Measurements from ENCODE around the gene ACIN1.
A peak's percentile ranks its signal among the peaks of the same experiment; 100 is the strongest.

ACIN1 gene

DNA sequence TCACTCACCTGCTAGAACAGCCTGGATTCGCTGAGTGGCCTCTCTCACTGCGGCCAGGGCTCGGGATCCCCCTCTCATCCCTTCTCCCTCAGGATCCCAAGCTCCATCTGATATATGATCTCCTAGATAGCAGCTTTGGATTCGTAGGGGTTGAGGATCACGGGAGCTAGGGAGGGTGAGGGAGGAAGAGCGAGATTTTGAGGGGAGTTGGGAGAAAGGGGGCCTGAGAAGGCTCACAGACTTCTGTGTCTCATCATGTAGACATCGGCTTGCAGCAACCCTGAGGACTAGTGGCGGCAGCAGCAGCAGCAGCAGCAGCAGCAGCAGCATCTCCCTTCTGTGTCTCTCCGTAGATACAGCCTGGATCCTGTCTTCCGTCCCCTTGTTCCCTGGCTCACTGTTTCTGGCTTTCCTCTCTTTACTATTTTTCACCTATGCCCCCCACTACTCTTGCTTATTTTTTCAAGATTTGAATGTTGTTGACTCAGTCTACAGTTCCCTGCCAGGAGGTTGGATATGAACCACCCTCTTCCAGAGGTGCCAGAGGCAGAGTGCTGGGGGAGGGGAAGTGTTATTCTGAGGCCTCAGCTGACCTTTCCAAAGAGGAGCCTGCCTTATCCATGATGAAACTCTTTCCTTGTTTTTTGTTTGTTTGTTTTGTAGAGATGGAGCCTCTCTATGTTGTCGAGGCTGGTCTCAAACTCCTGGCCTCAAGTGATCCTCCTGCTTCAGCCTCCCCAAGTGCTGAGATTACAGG is 9.8 kb upstream of the ACIN1 start, which contains the start of gene CIROP:
TSS of gene CIROP (minus strand) at position 399 of the 757 bp plus-strand sequence. CDS start at position 330, 69 bp downstream.
- no peak for TF ChIP-seq Cebpa-rat (IDR thresholded peaks at IDR 0.05)

GRCh38 chr14:23104070-23104590 is 9.2 kb upstream of the ACIN1 start:
- no peak for TF ChIP-seq Cebpa-rat (IDR thresholded peaks at IDR 0.05)
- peaks cover 0 to 13% (median 4%) of the 10 kb centered on the region in 11 experiments; a peak in 17 of 22 replicates for H3K36me3 ChIP-seq
- H3K9ac ChIP-seq: peak overlapping the region in 1 of 11 experiments; percentile 45; a peak in 1 of 22 replicates
- peaks cover 0 to 36% (median 20%) of the 10 kb centered on the region in 11 experiments; a peak in 15 of 22 replicates for H4K20me1 ChIP-seq
- no peak overlapping the region for H3K4me3 ChIP-seq
- peaks cover 0 to 17% (median 12%) of the 10 kb centered on the region in 11 experiments; a peak in 18 of 22 replicates for H3K9me3 ChIP-seq (replicated peaks in 1 of 11)
- H3K4me1 ChIP-seq: peaks cover 10 to 52% (median 16%) of the 10 kb centered on the region in 10 experiments; a peak in 19 of 20 replicates
- no peak overlapping the region for H3K27ac ChIP-seq
- 0 out of 22 replicates have a peak overlapping the region, but pooled peaks of 1 of the 11 experiments have one; percentile 61 for H3K4me2 ChIP-seq
- H3K27me3 ChIP-seq: no peaks in the 10 kb centered on the region

More for the DNA sequence above, 9.8 kb upstream of the ACIN1 start, which contains the start of gene CIROP:
- Histone ChIP-seq H3K27me3 (no peaks in the 10 kb centered on the region), H3K36me3 (peaks cover 0 to 6% (median 0%) of the 10 kb centered on the region in 11 experiments; a peak in 6 of 22 replicates), H3K9ac (peak within 1 kb of the TSS in 1 of 11 experiments; percentile 45; a peak in 1 of 22 replicates), H4K20me1 (peaks cover 0 to 29% (median 14%) of the 10 kb centered on the region in 11 experiments; a peak in 12 of 22 replicates), H3K4me1 (peaks cover 10 to 46% (median 16%) of the 10 kb centered on the region in 10 experiments; a peak in 19 of 20 replicates), H3K27ac (peak within 1 kb of the TSS in 1 of 11 experiments; percentile 4; a peak in 2 of 22 replicates), H3K4me2 (peak within 1 kb of the TSS in 5 of 11 experiments; percentile 15 to 63 (median 56); a peak in 8 of 22 replicates), H3K9me3 (replicated peaks in 1 of 11) (peaks cover 0 to 17% (median 12%) of the 10 kb centered on the region in 11 experiments; a peak in 18 of 22 replicates), H3K4me3 (no peak within 1 kb of the TSS)

DNA sequence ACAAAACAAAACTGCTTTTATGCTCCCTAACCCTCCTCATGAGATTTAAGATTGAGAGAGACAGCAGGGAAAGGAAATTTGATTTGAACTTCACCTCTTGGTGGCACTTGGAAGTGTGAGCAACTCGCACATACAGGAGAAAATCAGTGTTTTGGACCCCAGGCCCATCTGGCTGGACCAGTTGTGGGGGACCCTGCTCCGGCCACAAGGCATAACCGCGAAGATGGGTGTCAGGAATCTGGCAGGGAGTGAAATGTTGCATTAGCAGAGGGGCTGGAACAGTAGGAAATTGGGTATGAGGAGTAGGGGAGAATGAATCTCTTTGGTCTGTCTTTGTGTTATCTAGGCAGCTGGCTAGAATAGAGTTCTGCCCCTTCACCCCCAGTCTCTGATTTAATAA is 8.6 kb upstream of the ACIN1 start:
- Histone ChIP-seq H3K36me3 (peaks cover 3 to 18% (median 10%) of the 10 kb centered on the region in 11 experiments), H3K9ac (no peak overlapping the region), H4K20me1 (peaks cover 0 to 40% (median 21%) of the 10 kb centered on the region in 11 experiments; a peak in 15 of 22 replicates), H3K4me2 (no peak overlapping the region), H3K4me1 (peaks cover 10 to 57% (median 16%) of the 10 kb centered on the region in 10 experiments; a peak in 19 of 20 replicates), H3K9me3 (replicated peaks in 1 of 11) (peaks cover 0 to 14% (median 7%) of the 10 kb centered on the region in 11 experiments; a peak in 18 of 22 replicates), H3K27ac (no peak overlapping the region), H3K27me3 (no peaks in the 10 kb centered on the region), H3K4me3 (no peak overlapping the region)
- no peak for TF ChIP-seq Cebpa-rat (IDR thresholded peaks at IDR 0.05)

- no peak for TF ChIP-seq Cebpa-rat (IDR thresholded peaks at IDR 0.05)
- Histone ChIP-seq H3K9ac (no peak overlapping the region), H4K20me1 (peaks cover 0 to 47% (median 26%) of the 10 kb centered on the region in 11 experiments; a peak in 16 of 22 replicates), H3K4me2 (0 out of 22 replicates have a peak overlapping the region, but pooled peaks of 1 of the 11 experiments have one; percentile 26), H3K27me3 (no peaks in the 10 kb centered on the region), H3K4me1 (peaks cover 10 to 64% (median 18%) of the 10 kb centered on the region in 10 experiments), H3K9me3 (replicated peaks in 1 of 11) (peaks cover 0 to 6% (median 0%) of the 10 kb centered on the region in 11 experiments; a peak in 3 of 22 replicates), H3K4me3 (no peak overlapping the region), H3K27ac (no peak overlapping the region), H3K36me3 (peaks cover 11 to 26% (median 18%) of the 10 kb centered on the region in 11 experiments)
These were observed 7.9 kb upstream of the ACIN1 start for GRCh38 chr14:23102801-23103200.

GRCh38 chr14:23101986-23102625 is 7.2 kb upstream of the ACIN1 start:
- H3K27me3 ChIP-seq: no peaks in the 10 kb centered on the region
- H3K4me1 ChIP-seq: peaks cover 13 to 71% (median 23%) of the 10 kb centered on the region in 10 experiments
- H3K36me3 ChIP-seq: peaks cover 16 to 33% (median 24%) of the 10 kb centered on the region in 11 experiments
- peaks cover 0 to 52% (median 30%) of the 10 kb centered on the region in 11 experiments; a peak in 16 of 22 replicates for H4K20me1 ChIP-seq
- TF ChIP-seq Cebpa-rat (IDR thresholded peaks at IDR 0.05): no peak
- no peak overlapping the region for H3K27ac ChIP-seq
- no peak overlapping the region for H3K9ac ChIP-seq
- peak overlapping the region in 1 of 11 experiments; percentile 26; a peak in 1 of 22 replicates for H3K4me2 ChIP-seq
- no peak overlapping the region for H3K4me3 ChIP-seq
- H3K9me3 ChIP-seq (replicated peaks in 1 of 11): peaks cover 0 to 2% (median 0%) of the 10 kb centered on the region in 11 experiments; a peak in 1 of 22 replicates

DNA sequence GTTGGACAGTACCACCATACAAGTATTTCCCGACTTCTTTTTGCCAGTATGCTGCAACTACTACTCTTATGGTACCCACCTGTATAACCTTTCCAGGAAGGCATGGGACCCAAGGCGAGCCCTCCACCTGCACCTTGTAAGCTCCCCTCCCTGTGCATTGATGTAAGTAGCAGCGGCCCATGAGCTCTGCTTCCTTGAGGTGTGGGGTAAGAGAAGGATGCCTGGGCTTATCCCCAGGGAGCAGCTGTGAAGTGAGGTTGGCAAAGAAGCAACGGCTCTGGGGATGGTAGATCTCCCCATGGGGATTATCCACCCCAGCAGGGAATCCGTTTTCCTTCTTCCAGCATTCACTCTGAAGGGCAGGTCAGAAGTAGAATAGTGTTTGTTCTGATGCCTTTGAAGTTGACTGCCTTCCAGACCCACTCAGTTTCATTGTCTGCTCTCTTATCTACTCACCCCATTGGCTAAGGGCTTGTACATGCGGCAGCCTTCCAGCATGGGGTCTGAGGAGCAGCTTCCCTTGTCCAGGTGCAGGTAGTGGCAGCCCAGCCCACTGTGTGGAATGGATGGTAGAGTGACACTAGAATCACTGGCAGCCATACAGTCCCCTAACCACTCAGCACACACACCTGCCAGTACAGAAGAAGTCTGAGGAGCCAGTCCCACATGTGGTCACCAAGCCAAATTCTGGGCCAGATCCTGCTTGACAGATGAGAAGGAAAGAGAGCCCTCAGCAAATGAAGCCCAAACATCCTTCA is 6.5 kb upstream of the ACIN1 start:
- H3K9me3 ChIP-seq (replicated peaks in 1 of 11): no peaks in the 10 kb centered on the region

GRCh38 chr14:23099212-23099861 is 4.4 kb upstream of the ACIN1 start:
- H4K20me1 ChIP-seq: peaks cover 3 to 60% (median 36%) of the 10 kb centered on the region in 11 experiments; a peak in 20 of 22 replicates
- H3K27ac ChIP-seq: no peak overlapping the region
- H3K27me3 ChIP-seq: no peaks in the 10 kb centered on the region
- H3K4me1 ChIP-seq: peaks cover 20 to 57% (median 33%) of the 10 kb centered on the region in 10 experiments
- H3K9ac ChIP-seq: no peak overlapping the region
- peak overlapping the region in 2 of 11 experiments; percentile 1 to 92; a peak in 1 of 22 replicates for H3K4me2 ChIP-seq
- H3K36me3 ChIP-seq: peaks cover 16 to 34% (median 27%) of the 10 kb centered on the region in 11 experiments
- H3K4me3 ChIP-seq: no peak overlapping the region
- TF ChIP-seq Cebpa-rat (IDR thresholded peaks at IDR 0.05): no peak
- no peaks in the 10 kb centered on the region for H3K9me3 ChIP-seq (replicated peaks in 1 of 11)

More for the DNA sequence above, 6.5 kb upstream of the ACIN1 start:
- Histone ChIP-seq H3K4me2 (peak overlapping the region in 7 of 11 experiments; percentile 10 to 49 (median 26); a peak in 11 of 22 replicates), H3K4me3 (no peak overlapping the region), H4K20me1 (peaks cover 0 to 58% (median 35%) of the 10 kb centered on the region in 11 experiments; a peak in 16 of 22 replicates), H3K36me3 (peaks cover 16 to 34% (median 27%) of the 10 kb centered on the region in 11 experiments), H3K27ac (no peak overlapping the region), H3K27me3 (no peaks in the 10 kb centered on the region), H3K4me1 (peaks cover 20 to 75% (median 30%) of the 10 kb centered on the region in 10 experiments), H3K9ac (no peak overlapping the region)
- no peak for TF ChIP-seq Cebpa-rat (IDR thresholded peaks at IDR 0.05)

Data from BLaER1 treated with 17β-estradiol and CSF1 and Interleukin-3, amounts not matched to agents 10 nM and 100 nM (cell line).